DMS 273 treated with DMSO at 0.1 percent for 48 hours (cell line): Measurements from ENCODE around the gene CDH12.
"Not testable (repeated sequence)": the region's sequence is repeated elsewhere in the genome, so short reads cannot be mapped to it uniquely, and the experiment has no call there.

Source experiments
- DNase-seq: peaks from one replicate; lab custom pipeline; 2025; lab: John Stamatoyannopoulos, UW

Gene CDH12

GRCh38 chr5:22852807-22853660 is at the start of gene CDH12:
CDH12 (minus strand) TSS chr5:22853344.
- DNase-seq: peak; percentile 27

- DNase-seq: no peak
Measured at GRCh38 chr5:22901885-22902284, 48.7 kb upstream of the CDH12 start.

GRCh38 chr5:22900801-22901310 is 47.7 kb upstream of the CDH12 start:
- no peak for DNase-seq

GRCh38 chr5:22899341-22899740 is 46.2 kb upstream of the CDH12 start:
- no peak for DNase-seq

- no peak for DNase-seq
Measured at GRCh38 chr5:22896152-22896551, 43.0 kb upstream of the CDH12 start.

- no peak for DNase-seq
Measured at GRCh38 chr5:22892441-22892840, 39.3 kb upstream of the CDH12 start.

GRCh38 chr5:22889720-22890119 is 36.6 kb upstream of the CDH12 start:
- peak; percentile 21 for DNase-seq

- no peak for DNase-seq
Measured at GRCh38 chr5:22887566-22887965, 34.4 kb upstream of the CDH12 start.

- not testable (repeated sequence) for DNase-seq
Measured at GRCh38 chr5:22858911-22859310, 5.8 kb upstream of the CDH12 start.

GRCh38 chr5:22855824-22856223 is 2.7 kb upstream of the CDH12 start:
- no peak for DNase-seq

GRCh38 chr5:22850981-22851380 is 2.2 kb downstream of the CDH12 start:
- DNase-seq: peak; percentile 8

GRCh38 chr5:22846693-22847092 is 6.5 kb downstream of the CDH12 start:
- DNase-seq: no peak

GRCh38 chr5:22844636-22845035 is 8.5 kb downstream of the CDH12 start:
- no peak for DNase-seq

- DNase-seq: no peak
Measured at GRCh38 chr5:22844155-22844554, 9.0 kb downstream of the CDH12 start.

- DNase-seq: no peak
Measured at GRCh38 chr5:22842574-22842973, 10.6 kb downstream of the CDH12 start.

- DNase-seq: no peak
Measured at GRCh38 chr5:22837803-22838202, 15.3 kb downstream of the CDH12 start.

GRCh38 chr5:22835686-22836085 is 17.5 kb downstream of the CDH12 start:
- DNase-seq: no peak

GRCh38 chr5:22793463-22793862 is 59.7 kb downstream of the CDH12 start:
- no peak for DNase-seq

- DNase-seq: no peak
Measured at GRCh38 chr5:22787807-22788206, 65.3 kb downstream of the CDH12 start.

- no peak for DNase-seq
Measured at GRCh38 chr5:22787398-22787797, 65.7 kb downstream of the CDH12 start.

- DNase-seq: no peak
Measured at GRCh38 chr5:22780756-22781155, 72.4 kb downstream of the CDH12 start.

- DNase-seq: no peak
Measured at GRCh38 chr5:22779499-22779898, 73.6 kb downstream of the CDH12 start.

GRCh38 chr5:22776285-22776684 is 76.9 kb downstream of the CDH12 start:
- no peak for DNase-seq

- DNase-seq: not testable (repeated sequence)
Measured at GRCh38 chr5:22774214-22774613, 78.9 kb downstream of the CDH12 start.
